Stimulated activated naive B cell treated with anti-CD40 and anti-IgM and Interleukin-4, amounts not matched to agents 10 μg/mL and 1 μg/mL and 100 μg/mL, for 72 hours (primary cell): ENCODE results near the gene AGPAT4.

Experiments used
- ATAC-seq, 2 donors: fragments of 150-1000 bp; cut with Tn5 transposase; replicated peaks; 2 replicates each; pipeline ENCODE4 v1.10.0; 2021; ENCODE audit warnings: moderate library complexity in 1 of 2
- DNase-seq: peaks from one replicate; pipeline ENCODE4 v3.0.0; 2021
- H3K27ac Mint-ChIP-seq: one replicate; pipeline ENCODE4 v1.8.0; 2022; ENCODE audit warnings: mild to moderate bottlenecking, mixed read lengths
- H3K27me3 Mint-ChIP-seq, 2 donors: one replicate each; pipeline ENCODE4 v1.8.0; 2022; ENCODE audit warnings: mixed read lengths in 2 of 2
- H3K36me3 Mint-ChIP-seq, 2 donors: one replicate each; pipeline ENCODE4 v1.8.0; 2022; ENCODE audit warnings: mixed read lengths in 2 of 2, mild to moderate bottlenecking in 1 of 2
- H3K4me1 Mint-ChIP-seq, 2 donors: one replicate each; pipeline ENCODE4 v1.8.0; 2022; ENCODE audit warnings: mixed read lengths in 2 of 2, mild to moderate bottlenecking in 1 of 2
- H3K4me3 Mint-ChIP-seq, 2 donors: one replicate each; pipeline ENCODE4 v1.8.0; 2022; ENCODE audit warnings: mild to moderate bottlenecking in 2 of 2, mixed read lengths in 2 of 2, moderate library complexity in 1 of 2
- H3K9me3 Mint-ChIP-seq, 2 donors: one replicate each; pipeline ENCODE4 v1.8.0; 2022; ENCODE audit warnings: mixed read lengths in 2 of 2, mild to moderate bottlenecking in 1 of 2

The AGPAT4 gene

DNA sequence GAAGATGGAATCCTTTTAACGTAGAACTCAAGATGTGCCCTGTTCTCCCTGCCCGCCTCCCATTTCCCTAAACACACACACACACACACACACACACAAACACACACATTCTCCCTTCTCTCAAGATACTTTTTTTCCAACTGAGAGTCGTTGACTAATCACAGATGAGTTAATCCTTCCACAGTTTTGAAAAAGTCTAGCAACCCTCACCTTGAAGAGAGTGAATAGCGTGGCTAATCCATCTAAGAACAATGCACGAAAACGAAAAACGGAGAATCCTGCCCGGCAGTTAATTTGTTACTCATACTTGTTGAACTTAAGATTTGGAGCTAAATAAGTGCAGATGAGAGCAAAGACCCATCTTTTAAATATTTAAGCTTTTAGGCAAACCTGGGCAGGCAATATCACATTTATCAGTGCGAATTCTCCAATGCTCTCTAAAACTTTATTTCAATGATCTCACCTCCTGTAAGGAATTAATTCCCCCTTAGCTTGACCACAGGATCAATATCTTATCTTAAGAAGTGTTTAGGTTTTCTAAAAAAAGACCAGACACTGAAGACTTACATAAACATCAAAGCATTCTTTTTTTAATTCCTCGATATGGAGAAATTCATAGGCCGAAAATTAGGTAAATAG lies 1.1 kb downstream of the AGPAT4 start:
- peak overlapping the region; percentile 92 for H3K27ac Mint-ChIP-seq
- H3K4me3 Mint-ChIP-seq = peak overlapping the region; percentile 95 to 99
- H3K36me3 Mint-ChIP-seq = peaks cover 0 to 4% of the 10 kb centered on the region in 2 donors
- DNase-seq (no peak), ATAC-seq (no peak)
- no peaks in the 10 kb centered on the region for H3K9me3 Mint-ChIP-seq
- peaks cover 11 to 12% of the 10 kb centered on the region in 2 donors for H3K4me1 Mint-ChIP-seq
- peaks cover 6 to 9% of the 10 kb centered on the region in 2 donors for H3K27me3 Mint-ChIP-seq

DNA sequence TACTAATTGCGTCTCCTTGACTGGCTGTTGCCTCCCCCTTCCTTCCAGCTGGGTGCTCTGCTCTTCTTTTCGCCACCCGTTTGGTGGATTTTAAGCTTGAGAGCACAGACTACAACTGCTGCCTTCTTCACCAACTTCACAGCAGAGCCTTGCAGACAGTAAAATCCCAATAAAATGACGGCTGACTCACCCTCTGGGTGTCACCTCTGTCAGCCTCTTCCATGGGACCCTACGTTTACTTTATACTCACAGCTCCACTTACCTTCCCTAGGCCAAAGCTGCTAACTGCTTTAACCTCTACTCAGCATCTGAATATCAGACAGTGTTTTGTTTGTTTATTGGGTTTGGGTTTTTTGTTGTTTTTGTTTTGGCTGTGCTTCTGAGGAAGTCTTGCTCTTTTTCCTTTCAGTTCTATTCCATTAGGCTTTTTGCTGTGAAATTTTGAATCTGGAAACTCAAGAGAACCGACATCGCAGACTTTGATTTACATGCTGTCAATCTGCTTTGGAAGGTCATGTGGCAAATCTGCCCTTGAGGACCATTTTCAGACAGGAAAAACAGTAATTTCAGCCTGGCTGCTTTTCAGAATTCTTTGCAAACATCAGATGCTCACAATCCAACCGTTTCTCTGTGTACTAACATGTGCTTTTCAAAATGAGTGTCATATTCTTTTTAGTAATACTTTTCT lies 2.4 kb downstream of the AGPAT4 start:
- Mint-ChIP-seq H3K4me1 (peaks cover 11 to 12% of the 10 kb centered on the region in 2 donors), H3K36me3 (peaks cover 0 to 4% of the 10 kb centered on the region in 2 donors), H3K9me3 (no peaks in the 10 kb centered on the region), H3K27me3 (peaks cover 6 to 9% of the 10 kb centered on the region in 2 donors), H3K27ac (no peak overlapping the region), H3K4me3 (no peak overlapping the region)
- no peak for ATAC-seq
- DNase-seq = no peak

DNA sequence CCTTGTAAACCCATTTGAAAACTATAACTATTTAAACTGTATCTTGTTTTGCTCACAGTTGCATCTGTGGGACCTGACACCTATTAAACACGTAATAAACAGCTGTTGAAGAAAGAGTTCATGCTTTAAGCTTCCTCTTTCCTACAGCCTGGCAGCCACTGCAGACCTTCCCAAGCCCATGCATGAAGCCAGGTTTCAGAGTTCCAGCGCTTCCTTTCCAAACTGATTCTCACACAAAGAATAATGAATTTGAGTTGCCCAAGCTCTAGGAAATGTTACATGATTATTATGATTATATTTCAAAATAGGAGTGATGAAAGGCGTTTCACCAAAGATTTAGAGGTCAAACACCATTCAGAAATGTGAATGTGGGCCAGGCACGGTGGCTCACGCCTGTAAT lies 3.7 kb downstream of the AGPAT4 start:
- Mint-ChIP-seq H3K9me3 (no peaks in the 10 kb centered on the region), H3K4me3 (no peak overlapping the region), H3K4me1 (peaks cover 11 to 12% of the 10 kb centered on the region in 2 donors), H3K27me3 (peaks cover 4% of the 10 kb centered on the region in 2 donors), H3K36me3 (peaks cover 0 to 8% of the 10 kb centered on the region in 2 donors), H3K27ac (no peak overlapping the region)
- ATAC-seq = no peak
- DNase-seq = no peak

GRCh38 chr6:161269310-161269709 lies 4.6 kb downstream of the AGPAT4 start:
- Mint-ChIP-seq H3K27ac (no peak overlapping the region), H3K9me3 (no peaks in the 10 kb centered on the region), H3K4me1 (peaks cover 9% of the 10 kb centered on the region in 2 donors), H3K36me3 (peaks cover 0 to 11% of the 10 kb centered on the region in 2 donors), H3K27me3 (no peaks in the 10 kb centered on the region), H3K4me3 (no peak overlapping the region)
- ATAC-seq (no peak), DNase-seq (no peak)

DNA sequence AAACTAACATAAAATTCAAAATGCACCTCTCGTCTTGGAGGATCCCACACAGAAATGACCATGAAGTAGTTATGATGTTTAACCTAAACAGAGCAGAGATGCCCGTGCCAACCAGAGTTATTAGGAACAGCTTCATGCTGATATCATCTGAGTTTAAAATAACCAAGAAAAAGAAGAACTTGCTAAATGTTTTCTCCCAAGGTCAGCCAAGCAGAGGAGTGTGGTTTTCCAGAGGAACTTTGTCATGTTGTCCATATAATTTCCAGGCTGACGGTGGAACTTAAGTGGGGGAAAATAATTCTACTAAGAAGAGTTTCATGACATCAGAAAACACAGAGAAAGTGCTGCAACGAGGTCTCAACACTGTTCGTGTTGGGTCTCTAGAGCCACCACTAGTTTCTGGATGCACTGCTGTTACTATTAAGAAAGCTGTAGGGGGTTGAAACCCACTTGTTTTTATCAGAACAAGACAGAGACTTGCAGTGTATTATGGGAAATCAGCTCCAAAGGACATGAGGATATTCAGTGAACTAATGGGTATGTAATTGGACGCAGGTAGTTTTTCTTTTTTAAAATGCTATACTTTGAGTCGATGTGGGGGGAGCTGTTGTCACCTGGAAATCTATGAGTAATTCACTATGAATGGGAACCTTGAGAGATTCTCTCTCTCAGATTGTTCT lies 5.2 kb downstream of the AGPAT4 start:
- DNase-seq (no peak), ATAC-seq (no peak)
- Mint-ChIP-seq H3K4me3 (no peak overlapping the region), H3K36me3 (peaks cover 0 to 11% of the 10 kb centered on the region in 2 donors), H3K4me1 (peaks cover 6 to 7% of the 10 kb centered on the region in 2 donors), H3K9me3 (no peaks in the 10 kb centered on the region), H3K27me3 (no peaks in the 10 kb centered on the region), H3K27ac (peak overlapping the region; percentile 20)

- no peak for DNase-seq
- H3K9me3 Mint-ChIP-seq = no peaks in the 10 kb centered on the region
- H3K4me1 Mint-ChIP-seq = peaks cover 4 to 6% of the 10 kb centered on the region in 2 donors
- no peak overlapping the region for H3K27ac Mint-ChIP-seq
- H3K27me3 Mint-ChIP-seq = no peaks in the 10 kb centered on the region
- no peak for ATAC-seq
- no peak overlapping the region for H3K4me3 Mint-ChIP-seq
- peaks cover 2 to 11% of the 10 kb centered on the region in 2 donors for H3K36me3 Mint-ChIP-seq
Measured at GRCh38 chr6:161266513-161267230, 7.2 kb downstream of the AGPAT4 start.

DNA sequence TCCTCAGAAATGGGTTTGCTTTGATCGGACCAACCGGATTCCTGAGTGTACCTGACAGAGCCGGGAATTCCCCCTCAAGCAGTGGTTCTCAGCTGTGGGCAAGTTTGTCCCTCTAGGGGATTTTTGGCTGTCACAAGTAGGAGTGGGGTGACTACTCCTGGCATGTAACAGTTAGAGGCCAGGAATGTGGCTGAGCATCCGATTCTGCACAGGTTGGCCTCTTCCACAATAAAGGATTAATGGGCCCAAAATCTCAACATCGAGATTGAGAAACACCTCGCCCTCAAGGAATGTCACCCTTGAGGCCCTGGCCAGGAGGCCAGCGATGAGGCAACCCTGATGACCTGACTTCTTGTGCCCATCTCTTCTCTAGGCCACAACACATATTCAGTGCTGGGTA lies 7.9 kb downstream of the AGPAT4 start:
- H3K4me3 Mint-ChIP-seq = no peak overlapping the region
- no peaks in the 10 kb centered on the region for H3K9me3 Mint-ChIP-seq
- no peak overlapping the region for H3K27ac Mint-ChIP-seq
- no peaks in the 10 kb centered on the region for H3K27me3 Mint-ChIP-seq
- no peak for ATAC-seq
- DNase-seq = no peak
- peaks cover 4 to 6% of the 10 kb centered on the region in 2 donors for H3K4me1 Mint-ChIP-seq
- H3K36me3 Mint-ChIP-seq = peaks cover 9 to 17% of the 10 kb centered on the region in 2 donors

GRCh38 chr6:161265554-161265953 lies 8.3 kb downstream of the AGPAT4 start:
- DNase-seq = no peak
- Mint-ChIP-seq H3K4me1 (peaks cover 4 to 6% of the 10 kb centered on the region in 2 donors), H3K27ac (no peak overlapping the region), H3K4me3 (no peak overlapping the region), H3K27me3 (no peaks in the 10 kb centered on the region), H3K36me3 (peaks cover 11 to 19% of the 10 kb centered on the region in 2 donors), H3K9me3 (no peaks in the 10 kb centered on the region)
- ATAC-seq = no peak

DNA sequence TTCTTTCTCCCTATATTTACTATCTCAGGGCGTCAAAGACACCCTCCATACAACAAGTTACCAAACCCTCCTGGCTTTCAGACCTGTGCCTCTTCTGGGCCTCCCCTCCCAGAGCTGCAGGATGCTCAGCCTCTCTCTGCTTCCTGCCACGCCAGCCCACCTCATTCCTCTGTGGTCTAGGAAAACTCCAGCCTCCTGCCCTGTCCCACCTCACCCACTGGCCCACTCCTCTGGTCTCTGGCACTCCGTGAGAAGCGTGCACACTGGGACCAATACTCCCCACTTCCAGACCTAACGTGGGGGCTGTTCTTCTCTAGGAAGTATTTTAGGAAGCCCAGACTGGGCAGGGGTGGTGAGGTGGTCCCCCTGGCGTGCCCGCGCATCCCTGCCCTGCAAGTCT lies 9.7 kb downstream of the AGPAT4 start:
- DNase-seq = no peak
- no peak overlapping the region for H3K27ac Mint-ChIP-seq

GRCh38 chr6:161261816-161262215 lies 12.0 kb downstream of the AGPAT4 start:
- no peak for DNase-seq
- H3K36me3 Mint-ChIP-seq = peaks cover 11 to 15% of the 10 kb centered on the region in 2 donors
- H3K9me3 Mint-ChIP-seq = no peaks in the 10 kb centered on the region
- ATAC-seq = no peak
- no peaks in the 10 kb centered on the region for H3K27me3 Mint-ChIP-seq
- no peaks in the 10 kb centered on the region for H3K4me1 Mint-ChIP-seq
- H3K4me3 Mint-ChIP-seq = no peak overlapping the region
- no peak overlapping the region for H3K27ac Mint-ChIP-seq

More for the DNA sequence above, 9.7 kb downstream of the AGPAT4 start:
- H3K9me3 Mint-ChIP-seq = no peaks in the 10 kb centered on the region
- H3K27me3 Mint-ChIP-seq = no peaks in the 10 kb centered on the region
- H3K4me1 Mint-ChIP-seq = peaks cover 4 to 6% of the 10 kb centered on the region in 2 donors
- no peak overlapping the region for H3K4me3 Mint-ChIP-seq
- H3K36me3 Mint-ChIP-seq = peaks cover 11 to 15% of the 10 kb centered on the region in 2 donors
- no peak for ATAC-seq

DNA sequence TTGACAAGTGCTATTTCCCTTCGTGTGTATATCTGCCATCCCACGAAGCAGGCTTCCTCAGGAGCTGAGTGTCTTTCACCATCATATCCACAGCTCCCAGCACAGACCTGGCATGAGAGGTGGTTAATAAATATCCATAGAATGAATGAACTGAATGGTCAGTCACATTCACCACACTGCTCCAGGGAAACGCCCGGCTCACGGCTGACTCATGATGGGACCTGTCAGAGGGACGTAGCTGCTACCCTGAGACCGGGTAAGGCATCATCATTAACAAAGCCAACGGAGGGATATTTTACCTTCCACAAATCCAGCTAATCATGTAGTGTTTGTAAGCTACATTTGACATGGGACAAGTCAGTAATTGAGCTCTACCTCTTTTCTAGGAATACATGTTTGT lies 12.5 kb downstream of the AGPAT4 start:
- Mint-ChIP-seq H3K4me1 (no peaks in the 10 kb centered on the region), H3K9me3 (no peaks in the 10 kb centered on the region), H3K27me3 (no peaks in the 10 kb centered on the region), H3K27ac (no peak overlapping the region), H3K36me3 (peaks cover 11 to 13% of the 10 kb centered on the region in 2 donors), H3K4me3 (no peak overlapping the region)
- no peak for ATAC-seq
- no peak for DNase-seq

- H3K27me3 Mint-ChIP-seq = no peaks in the 10 kb centered on the region
- peaks cover 8 to 11% of the 10 kb centered on the region in 2 donors for H3K36me3 Mint-ChIP-seq
- H3K4me1 Mint-ChIP-seq = no peaks in the 10 kb centered on the region
- DNase-seq (no peak), ATAC-seq (no peak)
- no peaks in the 10 kb centered on the region for H3K9me3 Mint-ChIP-seq
- no peak overlapping the region for H3K4me3 Mint-ChIP-seq
- no peak overlapping the region for H3K27ac Mint-ChIP-seq
Measured at GRCh38 chr6:161259302-161259701, 14.6 kb downstream of the AGPAT4 start.

DNA sequence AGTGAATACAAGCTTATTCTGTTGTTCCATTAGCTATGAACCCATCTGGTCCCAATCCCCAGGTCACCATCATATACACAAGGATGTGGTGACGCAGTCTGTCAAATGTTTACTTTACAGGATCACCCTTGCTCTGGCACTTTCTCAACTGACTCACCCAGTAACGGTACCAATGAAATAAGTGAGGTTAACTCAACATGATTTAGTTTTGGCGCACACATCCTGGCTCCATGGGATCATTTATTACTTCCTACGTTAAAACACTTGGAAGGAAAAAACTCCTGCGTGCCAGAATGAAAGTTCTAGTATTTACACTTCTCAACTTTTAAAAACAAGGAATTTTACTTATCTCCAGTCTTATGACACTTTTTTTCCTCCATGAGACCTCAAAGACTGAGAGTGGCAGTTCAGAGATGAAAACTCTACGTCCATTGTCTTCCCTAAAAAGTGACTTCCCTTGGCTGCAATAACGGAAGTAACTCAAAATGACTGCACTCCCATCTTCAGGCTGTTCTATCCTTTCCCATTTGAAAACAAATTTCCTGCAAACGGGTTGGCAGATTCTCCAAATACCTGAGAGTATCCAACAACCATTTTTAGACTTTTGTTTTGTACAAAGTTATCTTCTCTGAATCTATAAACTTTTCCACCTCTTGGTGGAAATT lies 15.9 kb downstream of the AGPAT4 start:
- no peak overlapping the region for H3K27ac Mint-ChIP-seq
- no peaks in the 10 kb centered on the region for H3K27me3 Mint-ChIP-seq
- H3K4me1 Mint-ChIP-seq = no peaks in the 10 kb centered on the region
- H3K9me3 Mint-ChIP-seq = no peaks in the 10 kb centered on the region
- DNase-seq (no peak), ATAC-seq (no peak)
- no peak overlapping the region for H3K4me3 Mint-ChIP-seq
- peaks cover 8 to 11% of the 10 kb centered on the region in 2 donors for H3K36me3 Mint-ChIP-seq

GRCh38 chr6:161256407-161256806 lies 17.5 kb downstream of the AGPAT4 start:
- H3K9me3 Mint-ChIP-seq = no peaks in the 10 kb centered on the region
- no peak for ATAC-seq
- no peak overlapping the region for H3K27ac Mint-ChIP-seq
- no peaks in the 10 kb centered on the region for H3K27me3 Mint-ChIP-seq
- peaks cover 6 to 10% of the 10 kb centered on the region in 2 donors for H3K36me3 Mint-ChIP-seq
- no peaks in the 10 kb centered on the region for H3K4me1 Mint-ChIP-seq
- no peak for DNase-seq
- H3K4me3 Mint-ChIP-seq = no peak overlapping the region
